A549 (cell line): Measurements from ENCODE around the gene MUC12. TPM values are rescaled to one million over a fixed set of nuclear protein-coding genes. Genes with fewer than 3 reads are reported as not detected.
A peak's percentile ranks its signal among the peaks of the same experiment; 100 is the strongest.

Source experiments
- ATAC-seq, 2 experiments: fragments of 200-7000 bp in 1 of 2; fragments of >200 bp in 1 of 2; cut with Nextera tagmentation in 1 of 2; cut with Tn5 transposase in 1 of 2; 3 replicates each; pipeline versions ENCODE4 v1.8.0 to v1.9.1; 2018 to 2020; ENCODE audit warnings: mild to moderate bottlenecking in 1 of 2, moderate library complexity in 1 of 2
- CTCF ChIA-PET: fragments of 300-600 bp; sonication (Branson Sonifier 250); formaldehyde crosslinking; extraction: SDS; loops from one replicate; lab custom pipeline; 2021; ENCODE audit warnings: antibody characterized with exemption, inconsistent platforms; lab: Yijun Ruan, JAX
- POLR2A ChIA-PET: fragments of 350-600 bp; formaldehyde crosslinking; extraction: SDS; loops from one replicate; lab custom pipeline; 2021; ENCODE audit warnings: antibody characterized with exemption, inconsistent platforms; lab: Yijun Ruan, JAX
- DNase-seq, 2 experiments: peaks; one replicate each; pipeline versions ENCODE4 v3.0.0 to v3.0.0-alpha.2; 2011 to 2016; ENCODE audit warnings: low read depth in 1 of 2, low spot score in 1 of 2
- FAIRE-seq: peaks from 2 replicates; lab custom pipeline; 2011; peaks lifted over from hg19 to GRCh38; lab: Jason Lieb, UNC
- H3K27ac ChIP-seq, 2 experiments: fragments of >200 bp; sonication (Bioruptor Twin); formaldehyde crosslinking; 3 replicates each; pipeline ENCODE4 v1.5.1; 2016 to 2017
- H3K4me1 ChIP-seq: fragments of >200 bp; sonication (Bioruptor Twin); formaldehyde crosslinking; 3 replicates; pipeline ENCODE4 v1.6.1; 2016
- H3K4me2 ChIP-seq: fragments of >200 bp; sonication (Bioruptor Twin); formaldehyde crosslinking; 3 replicates; pipeline ENCODE4 v1.6.1; 2016
- H3K4me3 ChIP-seq: fragments of >200 bp; sonication (Bioruptor Twin); formaldehyde crosslinking; 3 replicates; pipeline ENCODE4 v1.5.1; 2016
- H3K9me3 ChIP-seq: fragments of >200 bp; sonication (Bioruptor Twin); formaldehyde crosslinking; 3 replicates; pipeline ENCODE4 v1.6.1; 2016
- BHLHE40 ChIP-seq: IDR thresholded peaks from 2 replicates; pipeline ENCODE4 v1.6.1; 2012; ENCODE audit warnings: low read depth, low read length, inconsistent platforms
- CBX8 ChIP-seq: fragments of 200-600 bp; sonication (generic); IDR thresholded peaks from 2 replicates; pipeline ENCODE4 v1.6.1; 2016
- EHMT2 ChIP-seq: fragments of 200-600 bp; sonication (generic); IDR thresholded peaks from 2 replicates; pipeline ENCODE4 v1.6.1; 2016; ENCODE audit warnings: antibody characterized with exemption, low read depth, mild to moderate bottlenecking, moderate library complexity
- ESRRA ChIP-seq: fragments of 150-350 bp; IDR thresholded peaks from 2 replicates; pipeline ENCODE4 v1.6.1; 2014; ENCODE audit warnings: mild to moderate bottlenecking, low read length, borderline replicate concordance
- FOSB ChIP-seq: fragments of 250-450 bp; sonication (Bioruptor Pico); IDR thresholded peaks from 2 replicates; pipeline ENCODE4 v1.5.0; 2020; ENCODE audit warnings: mild to moderate bottlenecking, moderate library complexity
- HDAC2 ChIP-seq: fragments of 200-600 bp; sonication (generic); IDR thresholded peaks from 2 replicates; pipeline ENCODE4 v1.6.1; 2016
- HES2 ChIP-seq: fragments of >200 bp; sonication (Bioruptor Twin); formaldehyde crosslinking; IDR thresholded peaks from 2 replicates; pipeline ENCODE4 v1.6.1; 2016
- HEYL ChIP-seq: fragments of 250-450 bp; sonication (Bioruptor Pico); IDR thresholded peaks from 2 replicates; pipeline ENCODE4 v1.8.0; 2021; ENCODE audit warnings: mild to moderate bottlenecking, moderate library complexity
- HOXB5 ChIP-seq: fragments of 250-450 bp; sonication (Bioruptor Pico); IDR thresholded peaks from 2 replicates; pipeline ENCODE4 v1.5.0; 2020; ENCODE audit warnings: mild to moderate bottlenecking, moderate library complexity
- JUN ChIP-seq, 2 experiments: fragments of >200 bp; sonication (Bioruptor Twin); formaldehyde crosslinking; IDR thresholded peaks; 2 replicates in 1 of 2; 3 replicates in 1 of 2; pipeline ENCODE4 v1.6.1; 2016 to 2017
- JUNB ChIP-seq: fragments of >200 bp; sonication (Bioruptor Twin); formaldehyde crosslinking; IDR thresholded peaks from 2 replicates; pipeline ENCODE4 v1.6.1; 2016
- KDM1A ChIP-seq: fragments of 200-600 bp; sonication (generic); IDR thresholded peaks from 2 replicates; pipeline ENCODE4 v1.6.1; 2016; ENCODE audit warnings: low read depth, mild to moderate bottlenecking
- MAX ChIP-seq: IDR thresholded peaks from 2 replicates; pipeline ENCODE4 v1.6.1; 2012
- MAZ ChIP-seq: fragments of 150-350 bp; IDR thresholded peaks from 2 replicates; pipeline ENCODE4 v1.6.1; 2014; ENCODE audit warnings: antibody characterized with exemption, low read depth, low read length, borderline replicate concordance
- MYC ChIP-seq: IDR thresholded peaks from 2 replicates; pipeline ENCODE4 v1.6.1; 2012; ENCODE audit warnings: mild to moderate bottlenecking, inconsistent platforms, low read length, improper control_type of control experiment, borderline replicate concordance
- NFE2L2 ChIP-seq: fragments of 150-350 bp; conservative IDR thresholded peaks from 2 replicates; pipeline ENCODE4 v1.6.1; 2014; ENCODE audit warnings: low read length
- NPAS2 ChIP-seq: fragments of 250-450 bp; sonication (Bioruptor Pico); IDR thresholded peaks from 2 replicates; pipeline ENCODE4 v1.8.0; 2022; ENCODE audit warnings: mild to moderate bottlenecking, moderate library complexity, borderline replicate concordance
- NR3C1 ChIP-seq: fragments of >200 bp; sonication (Bioruptor Twin); formaldehyde crosslinking; IDR thresholded peaks from 3 replicates; pipeline ENCODE4 v1.6.1; 2017
- POLR2A ChIP-seq: IDR thresholded peaks from 2 replicates; pipeline ENCODE4 v1.6.1; 2012; ENCODE audit warnings: mild to moderate bottlenecking, low read length
- POLR2AphosphoS2 ChIP-seq: conservative IDR thresholded peaks from 2 replicates; pipeline ENCODE4 v1.6.1; 2012; ENCODE audit warnings: low read length, improper control_type of control experiment, inconsistent platforms
- RAD21 ChIP-seq, 2 experiments: fragments of >200 bp in 1 of 2; sonication (Bioruptor Twin) in 1 of 2; formaldehyde crosslinking in 1 of 2; IDR thresholded peaks in 1 of 2; conservative IDR thresholded peaks in 1 of 2; 2 replicates in 1 of 2; 3 replicates in 1 of 2; pipeline ENCODE4 v1.6.1; 2012 to 2018; ENCODE audit warnings: inconsistent platforms in 1 of 2
- RCOR1 ChIP-seq: fragments of 150-350 bp; IDR thresholded peaks from 2 replicates; pipeline ENCODE4 v1.6.1; 2014; ENCODE audit warnings: antibody characterized with exemption, low read length, low read depth
- RNF2 ChIP-seq: fragments of 200-600 bp; sonication (generic); IDR thresholded peaks from 2 replicates; pipeline ENCODE4 v1.6.1; 2016; ENCODE audit warnings: low read depth, mild to moderate bottlenecking, antibody characterized with exemption, moderate library complexity, borderline replicate concordance
- SMC3 ChIP-seq: fragments of >200 bp; sonication (Bioruptor Twin); formaldehyde crosslinking; IDR thresholded peaks from 3 replicates; pipeline ENCODE4 v1.6.1; 2018; ENCODE audit warnings: inconsistent platforms
- ZC3H11A ChIP-seq: fragments of 450-650 bp; IDR thresholded peaks from 2 replicates; pipeline ENCODE4 v1.6.1; 2014; ENCODE audit warnings: antibody characterized with exemption, mild to moderate bottlenecking
- ZNF302 ChIP-seq: fragments of 250-450 bp; sonication (Bioruptor Pico); IDR thresholded peaks from 2 replicates; pipeline ENCODE4 v1.9.0; 2021; ENCODE audit warnings: inconsistent platforms, mild to moderate bottlenecking, moderate library complexity
- ZSCAN20 ChIP-seq: fragments of 250-450 bp; sonication (Bioruptor Pico); IDR thresholded peaks from 2 replicates; pipeline ENCODE4 v1.8.0; 2022; ENCODE audit warnings: mild to moderate bottlenecking, moderate library complexity
- WGBS: methylation state at CpG from one replicate; pipeline ENCODE4 v1.1.6; 2017; ENCODE audit errors: missing lambda C conversion rate; 5-methylcytosine and 5-hydroxymethylcytosine counted together
- polyA plus RNA-seq, 4 experiments: library from polyadenylated mRNA; depleted of rRNA in 3 of 4; stranded (reverse); fragments of >200 nt; fragmentation: RNase III in 1 of 4; extraction: RNeasy Plus Mini Kit Qiagen cat#74134 plus additional on column Dnase treatment in 1 of 4; gene quantifications; 2 replicates in 3 of 4; 3 replicates in 1 of 4; pipeline ENCODE4 v1.2.3, GENCODE V29; 2011 to 2017
- TF ChIP-seq, protein P1 (sequence below): IDR thresholded peaks from 2 replicates; pipeline ENCODE4 v1.6.1; 2012

The MUC12 gene
- polyA plus RNA-seq, 2 of the 4 experiments (the other 2 are of a cell fraction): 1.2 to 2.4 TPM

DNA sequence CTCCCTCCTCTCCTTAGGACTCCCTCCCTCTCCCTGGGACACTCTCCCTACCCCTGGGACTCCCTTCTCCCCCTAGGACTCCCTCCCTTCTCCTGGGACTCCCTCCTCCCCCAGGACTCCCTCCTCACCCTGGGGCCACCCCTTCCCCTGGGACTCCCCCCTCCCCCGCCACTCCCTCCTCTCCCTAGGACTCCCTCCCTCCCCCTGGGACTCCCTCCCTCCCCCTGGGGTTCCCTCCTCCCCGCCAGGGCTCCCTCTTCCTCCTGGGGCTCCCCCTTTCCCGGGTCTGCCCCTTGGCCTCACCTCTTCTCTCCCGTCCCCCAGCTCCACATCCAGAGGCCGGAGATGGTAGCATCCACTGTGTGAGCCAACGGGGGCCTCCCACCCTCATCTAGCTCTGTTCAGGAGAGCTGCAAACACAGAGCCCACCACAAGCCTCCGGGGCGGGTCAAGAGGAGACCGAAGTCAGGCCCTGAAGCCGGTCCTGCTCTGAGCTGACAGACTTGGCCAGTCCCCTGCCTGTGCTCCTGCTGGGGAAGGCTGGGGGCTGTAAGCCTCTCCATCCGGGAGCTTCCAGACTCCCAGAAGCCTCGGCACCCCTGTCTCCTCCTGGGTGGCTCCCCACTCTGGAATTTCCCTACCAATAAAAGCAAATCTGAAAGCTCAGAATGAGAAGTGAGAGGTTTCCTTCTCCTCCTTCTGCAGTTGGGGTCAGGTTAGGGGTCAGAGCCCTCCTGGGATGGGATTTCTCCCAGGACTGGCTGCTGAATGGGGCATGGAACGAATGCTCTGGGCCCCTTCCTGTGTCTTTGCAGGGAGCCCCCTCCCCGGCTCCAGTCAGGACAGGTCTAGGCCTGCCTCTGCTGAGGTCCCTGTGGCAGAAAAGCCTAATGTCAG is 49.2 kb downstream of the MUC12 start:
- peak in 1 of 2 experiments; percentile 18 for DNase-seq
- no peaks in the 10 kb centered on the region for H3K9me3 ChIP-seq
- FAIRE-seq: no peak
- ATAC-seq: peak in 1 of 2 experiments; percentile 8; a peak in 3 of 6 replicates
- no peak for TF ChIP-seq RAD21 (conservative IDR thresholded peaks at IDR 0.05 in 1 of 2, IDR thresholded peaks at IDR 0.05 in 1 of 2)
- no peak for TF ChIP-seq RCOR1
- TF ChIP-seq SMC3: no peak
- no peak for TF ChIP-seq NPAS2 (CRISPR knock-in tag)
- no peak for TF ChIP-seq ZNF302
- no peak for TF ChIP-seq JUN (IDR thresholded peaks at IDR 0.05)
- no peak for TF ChIP-seq HDAC2
- no peak for TF ChIP-seq HOXB5 (CRISPR knock-in tag)
- TF ChIP-seq HES2: no peak
- TF ChIP-seq FOSB (CRISPR knock-in tag): no peak
- TF ChIP-seq, protein P1, sequence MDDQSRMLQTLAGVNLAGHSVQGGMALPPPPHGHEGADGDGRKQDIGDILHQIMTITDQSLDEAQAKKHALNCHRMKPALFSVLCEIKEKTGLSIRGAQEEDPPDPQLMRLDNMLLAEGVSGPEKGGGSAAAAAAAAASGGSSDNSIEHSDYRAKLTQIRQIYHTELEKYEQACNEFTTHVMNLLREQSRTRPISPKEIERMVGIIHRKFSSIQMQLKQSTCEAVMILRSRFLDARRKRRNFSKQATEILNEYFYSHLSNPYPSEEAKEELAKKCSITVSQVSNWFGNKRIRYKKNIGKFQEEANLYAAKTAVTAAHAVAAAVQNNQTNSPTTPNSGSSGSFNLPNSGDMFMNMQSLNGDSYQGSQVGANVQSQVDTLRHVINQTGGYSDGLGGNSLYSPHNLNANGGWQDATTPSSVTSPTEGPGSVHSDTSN: no peak
- ChIA-PET CTCF (interaction anchor here (0.7 to 2.7 kb wide), 2 partner anchors 40 to 53 kb away, joined by 3 to 13 read pairs; no protein-coding TSS in a partner anchor), POLR2A (no interaction called here)
- WGBS: 73% methylated on average over 11 of the region's 14 CpGs
- no peak overlapping the region for H3K4me3 ChIP-seq
- H3K27ac ChIP-seq: peak overlapping the region; percentile 62 to 84
- H3K4me1 ChIP-seq: peaks cover 23% of the 10 kb centered on the region
- H3K4me2 ChIP-seq: peak overlapping the region; percentile 32; the same call in 2 of the 3 replicates

DNA sequence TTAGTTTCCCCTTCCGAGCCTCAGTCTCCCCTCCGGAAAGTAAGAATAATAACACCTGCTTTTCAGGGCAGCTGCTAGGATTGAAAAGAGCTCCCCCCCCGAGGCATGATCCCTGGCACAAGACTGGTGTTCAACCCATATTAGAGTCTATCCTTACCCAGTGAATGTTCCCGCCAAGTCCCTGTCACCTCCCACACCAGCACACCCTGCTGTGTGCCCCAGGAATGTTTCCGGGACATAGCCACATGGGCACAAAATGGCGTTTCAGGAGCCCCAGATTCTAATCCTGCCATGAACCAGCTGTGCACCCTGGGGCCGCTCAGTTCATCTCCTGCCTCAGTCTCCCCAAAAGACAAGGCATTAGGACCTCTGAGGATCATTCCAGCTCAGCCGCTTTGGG is 51.1 kb downstream of the MUC12 start:
- Histone ChIP-seq H3K4me1 (peaks cover 23% of the 10 kb centered on the region), H3K4me2 (no peak overlapping the region), H3K9me3 (no peaks in the 10 kb centered on the region), H3K4me3 (no peak overlapping the region), H3K27ac (no peak overlapping the region)
- ChIA-PET CTCF (interaction anchor here (1.2 to 2.7 kb wide), 4 partner anchors 38 to 126 kb away, joined by 4 to 13 read pairs (median 8); no protein-coding TSS in a partner anchor), POLR2A (no interaction called here)
- 80% methylated on average over 8 of the region's 8 CpGs for WGBS
- TF ChIP-seq, protein P1: no peak
- TF ChIP-seq HEYL (CRISPR knock-in tag) (no peak), MYC (no peak), ZC3H11A (no peak), POLR2AphosphoS2 (no peak), ESRRA (no peak), EHMT2 (no peak), MAZ (no peak), NR3C1 (no peak), ZSCAN20 (no peak), RCOR1 (no peak), BHLHE40 (no peak), JUNB (no peak), KDM1A (no peak), POLR2A (no peak), RNF2 (no peak), NFE2L2 (no peak), CBX8 (no peak), MAX (no peak), HES2 (no peak)
- ATAC-seq (no peak), DNase-seq (no peak), FAIRE-seq (no peak)
